ENCODE measurements around the gene KIAA1217.

Gene KIAA1217

GRCh38 chr10:24556126-24556749, 347.3 kb downstream of the KIAA1217 start:
- no peak overlapping the region for H3K9ac ChIP-seq (ENCODE audit: low read depth, low read length)
- peaks cover 14% of the 10 kb centered on the region; the same call in 1 of the 2 replicates for H3K4me1 ChIP-seq (ENCODE audit: insufficient read depth, low read length)
- H3K9me3 ChIP-seq (ENCODE audit: insufficient read depth, low read depth, low read length), result peaks cover 12% of the 10 kb centered on the region; the same call in 1 of the 2 replicates
- no peaks in the 10 kb centered on the region for H3K36me3 ChIP-seq (ENCODE audit: insufficient read depth, low read length)
- H3K4me3 ChIP-seq (ENCODE audit: low read length), result no peak overlapping the region
- H3K27ac ChIP-seq (ENCODE audit: low read depth, low read length), result no peak overlapping the region
- H3K27me3 ChIP-seq (ENCODE audit: insufficient read depth, low read length), result no peaks in the 10 kb centered on the region
- whole genome bisulfite sequencing, result 93% methylated on average over 4 of the region's 4 CpGs

- no peak overlapping the region for H3K9ac ChIP-seq (ENCODE audit: low read depth, low read length)
- H3K4me1 ChIP-seq (ENCODE audit: insufficient read depth, low read length), result peaks cover 5% of the 10 kb centered on the region; the same call in 1 of the 2 replicates
- H3K27ac ChIP-seq (ENCODE audit: low read depth, low read length), result no peak overlapping the region
- 80% methylated on average over 24 of the region's 24 CpGs for WGBS
- H3K36me3 ChIP-seq (ENCODE audit: insufficient read depth, low read length), result no peaks in the 10 kb centered on the region
- peaks cover 12% of the 10 kb centered on the region; the same call in 1 of the 2 replicates for H3K9me3 ChIP-seq (ENCODE audit: insufficient read depth, low read depth, low read length)
- H3K27me3 ChIP-seq (ENCODE audit: insufficient read depth, low read length), result no peaks in the 10 kb centered on the region
- H3K4me3 ChIP-seq (ENCODE audit: low read length), result no peak overlapping the region
Observed at GRCh38 chr10:24556750-24557742, 348.1 kb downstream of the KIAA1217 start.

GRCh38 chr10:24561453-24561852, 352.5 kb downstream of the KIAA1217 start:
- H3K9ac ChIP-seq (ENCODE audit: low read depth, low read length), result no peak overlapping the region
- peaks cover 12% of the 10 kb centered on the region; the same call in 1 of the 2 replicates for H3K9me3 ChIP-seq (ENCODE audit: insufficient read depth, low read depth, low read length)
- no peaks in the 10 kb centered on the region for H3K36me3 ChIP-seq (ENCODE audit: insufficient read depth, low read length)
- H3K27me3 ChIP-seq (ENCODE audit: insufficient read depth, low read length), result no peaks in the 10 kb centered on the region
- no peaks in the 10 kb centered on the region for H3K4me1 ChIP-seq (ENCODE audit: insufficient read depth, low read length)
- H3K4me3 ChIP-seq (ENCODE audit: low read length), result no peak overlapping the region
- no peak overlapping the region for H3K27ac ChIP-seq (ENCODE audit: low read depth, low read length)
- 93% methylated on average over 3 of the region's 3 CpGs for WGBS

GRCh38 chr10:24568042-24568441, 359.1 kb downstream of the KIAA1217 start:
- no peak overlapping the region for H3K9ac ChIP-seq (ENCODE audit: low read depth, low read length)
- H3K27ac ChIP-seq (ENCODE audit: low read depth, low read length), result no peak overlapping the region
- no peaks in the 10 kb centered on the region for H3K36me3 ChIP-seq (ENCODE audit: insufficient read depth, low read length)
- H3K4me1 ChIP-seq (ENCODE audit: insufficient read depth, low read length), result no peaks in the 10 kb centered on the region
- no peak overlapping the region for H3K4me3 ChIP-seq (ENCODE audit: low read length)
- 82% methylated on average over 4 of the region's 4 CpGs for WGBS
- no peaks in the 10 kb centered on the region for H3K27me3 ChIP-seq (ENCODE audit: insufficient read depth, low read length)
- no peaks in the 10 kb centered on the region for H3K9me3 ChIP-seq (ENCODE audit: insufficient read depth, low read depth, low read length)

GRCh38 chr10:24569330-24569796, 360.4 kb downstream of the KIAA1217 start:
- WGBS, result 93% methylated on average over 13 of the region's 13 CpGs
- H3K4me1 ChIP-seq (ENCODE audit: insufficient read depth, low read length), result no peaks in the 10 kb centered on the region
- H3K27ac ChIP-seq (ENCODE audit: low read depth, low read length), result no peak overlapping the region
- H3K4me3 ChIP-seq (ENCODE audit: low read length), result no peak overlapping the region
- H3K9me3 ChIP-seq (ENCODE audit: insufficient read depth, low read depth, low read length), result no peaks in the 10 kb centered on the region
- no peak overlapping the region for H3K9ac ChIP-seq (ENCODE audit: low read depth, low read length)
- H3K27me3 ChIP-seq (ENCODE audit: insufficient read depth, low read length), result no peaks in the 10 kb centered on the region
- no peaks in the 10 kb centered on the region for H3K36me3 ChIP-seq (ENCODE audit: insufficient read depth, low read length)

GRCh38 chr10:24569828-24570657, 361.1 kb downstream of the KIAA1217 start:
- Histone ChIP-seq H3K4me1 (ENCODE audit: insufficient read depth, low read length) (no peaks in the 10 kb centered on the region), H3K27me3 (ENCODE audit: insufficient read depth, low read length) (no peaks in the 10 kb centered on the region), H3K36me3 (ENCODE audit: insufficient read depth, low read length) (no peaks in the 10 kb centered on the region), H3K9me3 (ENCODE audit: insufficient read depth, low read depth, low read length) (no peaks in the 10 kb centered on the region), H3K9ac (ENCODE audit: low read depth, low read length) (no peak overlapping the region), H3K27ac (ENCODE audit: low read depth, low read length) (no peak overlapping the region), H3K4me3 (ENCODE audit: low read length) (no peak overlapping the region)
- 89% methylated on average over 12 of the region's 12 CpGs for WGBS

- Histone ChIP-seq H3K27me3 (ENCODE audit: insufficient read depth, low read length) (no peaks in the 10 kb centered on the region), H3K36me3 (ENCODE audit: insufficient read depth, low read length) (no peaks in the 10 kb centered on the region), H3K4me3 (ENCODE audit: low read length) (no peak overlapping the region), H3K9ac (ENCODE audit: low read depth, low read length) (no peak overlapping the region), H3K27ac (ENCODE audit: low read depth, low read length) (no peak overlapping the region), H3K4me1 (ENCODE audit: insufficient read depth, low read length) (no peaks in the 10 kb centered on the region), H3K9me3 (ENCODE audit: insufficient read depth, low read depth, low read length) (no peaks in the 10 kb centered on the region)
- WGBS, result 93% methylated on average over 9 of the region's 9 CpGs
Observed at GRCh38 chr10:24570658-24571426, 361.9 kb downstream of the KIAA1217 start.

- no peaks in the 10 kb centered on the region for H3K4me1 ChIP-seq (ENCODE audit: insufficient read depth, low read length)
- no peaks in the 10 kb centered on the region for H3K36me3 ChIP-seq (ENCODE audit: insufficient read depth, low read length)
- H3K27ac ChIP-seq (ENCODE audit: low read depth, low read length), result no peak overlapping the region
- no peak overlapping the region for H3K4me3 ChIP-seq (ENCODE audit: low read length)
- 83% methylated on average over 7 of the region's 7 CpGs for WGBS
- H3K9me3 ChIP-seq (ENCODE audit: insufficient read depth, low read depth, low read length), result no peaks in the 10 kb centered on the region
- no peak overlapping the region for H3K9ac ChIP-seq (ENCODE audit: low read depth, low read length)
- no peaks in the 10 kb centered on the region for H3K27me3 ChIP-seq (ENCODE audit: insufficient read depth, low read length)
Observed at GRCh38 chr10:24571870-24572450, 363.0 kb downstream of the KIAA1217 start.

- 95% methylated on average over 9 of the region's 9 CpGs for WGBS
- Histone ChIP-seq H3K27me3 (ENCODE audit: insufficient read depth, low read length) (no peaks in the 10 kb centered on the region), H3K9ac (ENCODE audit: low read depth, low read length) (no peak overlapping the region), H3K4me1 (ENCODE audit: insufficient read depth, low read length) (no peaks in the 10 kb centered on the region), H3K9me3 (ENCODE audit: insufficient read depth, low read depth, low read length) (no peaks in the 10 kb centered on the region), H3K27ac (ENCODE audit: low read depth, low read length) (no peak overlapping the region), H3K4me3 (ENCODE audit: low read length) (no peak overlapping the region), H3K36me3 (ENCODE audit: insufficient read depth, low read length) (no peaks in the 10 kb centered on the region)
Observed at GRCh38 chr10:24574161-24574560, 365.2 kb downstream of the KIAA1217 start.

GRCh38 chr10:24574578-24575155, 365.7 kb downstream of the KIAA1217 start:
- no peaks in the 10 kb centered on the region for H3K9me3 ChIP-seq (ENCODE audit: insufficient read depth, low read depth, low read length)
- H3K9ac ChIP-seq (ENCODE audit: low read depth, low read length), result no peak overlapping the region
- H3K36me3 ChIP-seq (ENCODE audit: insufficient read depth, low read length), result no peaks in the 10 kb centered on the region
- no peaks in the 10 kb centered on the region for H3K27me3 ChIP-seq (ENCODE audit: insufficient read depth, low read length)
- no peaks in the 10 kb centered on the region for H3K4me1 ChIP-seq (ENCODE audit: insufficient read depth, low read length)
- no peak overlapping the region for H3K4me3 ChIP-seq (ENCODE audit: low read length)
- no peak overlapping the region for H3K27ac ChIP-seq (ENCODE audit: low read depth, low read length)
- 92% methylated on average over 3 of the region's 3 CpGs for WGBS
